GM12878 (cell line): Measurements from ENCODE around the gene ZNF423. TPM values are rescaled to one million over a fixed set of nuclear protein-coding genes. Genes with fewer than 3 reads are reported as not detected.

Source experiments
- ATAC-seq: fragments of 200-7000 bp; cut with Tn5 transposase; 3 replicates; pipeline ENCODE4 v1.9.1; 2020; ENCODE audit warnings: mild to moderate bottlenecking, moderate library complexity
- BruUV-seq: library from RNA; stranded (reverse); fragments of 400-500 nt; replicated peaks from 2 replicates; lab custom pipeline; 2021; lab: Mats Ljungman, UMichigan
- CTCF ChIA-PET: fragments of 300-600 bp; sonication (Branson Sonifier 250); formaldehyde crosslinking; extraction: SDS; loops from one replicate; lab custom pipeline; 2021; ENCODE audit warnings: inconsistent platforms; lab: Yijun Ruan, JAX
- POLR2A ChIA-PET: fragments of 350-600 bp; formaldehyde crosslinking; extraction: SDS; loops from one replicate; lab custom pipeline; 2021; ENCODE audit warnings: inconsistent platforms; lab: Charles Lee
- RAD21 ChIA-PET: fragments of 300-600 bp; sonication (Branson Sonifier 250); formaldehyde crosslinking; loops from one replicate; lab custom pipeline; 2023; ENCODE audit warnings: antibody characterized with exemption; ENCODE audit not compliant: unreplicated experiment; lab: Charles Lee
- SMC1A ChIA-PET: fragments of 300-600 bp; sonication (Branson Sonifier 250); formaldehyde crosslinking; loops from one replicate; lab custom pipeline; 2023; ENCODE audit not compliant: unreplicated experiment, uncharacterized antibody; lab: Charles Lee
- DNase-seq: peaks from one replicate; pipeline ENCODE4 v3.0.0-alpha.2; 2011; ENCODE audit warnings: low read depth, low spot score
- FAIRE-seq: peaks from 3 replicates; lab custom pipeline; 2011; peaks lifted over from hg19 to GRCh38; lab: Jason Lieb, UNC
- H2AFZ ChIP-seq: 2 replicates; pipeline ENCODE4 v1.6.0; 2011; ENCODE audit warnings: low read depth, low read length, control low read depth; ENCODE audit not compliant: control insufficient read depth
- H3K27ac ChIP-seq: 2 replicates; pipeline ENCODE4 v1.5.1; 2011; ENCODE audit warnings: control low read depth; ENCODE audit not compliant: control insufficient read depth, insufficient read depth
- H3K27me3 ChIP-seq, 2 experiments: replicated peaks in 1 of 2; 2 replicates each; pipeline versions ENCODE4 v1.6.0 to v1.6.1; 2011; ENCODE audit warnings: low read length in 1 of 2; ENCODE audit not compliant: control insufficient read depth in 2 of 2, insufficient read depth in 2 of 2
- H3K36me3 ChIP-seq, 2 experiments: 2 replicates each; pipeline ENCODE4 v1.5.1; 2011; ENCODE audit warnings: low read length in 1 of 2; ENCODE audit not compliant: control insufficient read depth in 2 of 2, insufficient read depth in 2 of 2
- H3K4me1 ChIP-seq: 2 replicates; pipeline ENCODE4 v1.6.1; 2011; ENCODE audit warnings: mild to moderate bottlenecking, low read length, moderate library complexity, mixed read lengths; ENCODE audit not compliant: control insufficient read depth, insufficient read depth
- H3K4me2 ChIP-seq: 2 replicates; pipeline ENCODE4 v1.6.0; 2011; ENCODE audit warnings: control low read depth; ENCODE audit not compliant: control insufficient read depth, insufficient read depth
- H3K4me3 ChIP-seq: fragments of 200-600 bp; sonication (generic); 2 replicates; pipeline ENCODE4 v1.5.1; 2016
- H3K79me2 ChIP-seq: 2 replicates; pipeline ENCODE4 v1.6.0; 2011; ENCODE audit warnings: low read length; ENCODE audit not compliant: control insufficient read depth, insufficient read depth
- H3K9ac ChIP-seq: 2 replicates; pipeline ENCODE4 v1.8.0; 2011; ENCODE audit warnings: low read length, control low read depth, mixed read lengths; ENCODE audit not compliant: control insufficient read depth, insufficient read depth
- H3K9me3 ChIP-seq: replicated peaks from 3 replicates; pipeline ENCODE4 v1.5.1; 2011; ENCODE audit warnings: mild to moderate bottlenecking, low read length; ENCODE audit not compliant: control insufficient read depth, insufficient read depth
- H4K20me1 ChIP-seq: 2 replicates; pipeline ENCODE4 v1.6.0; 2011; ENCODE audit not compliant: control insufficient read depth, insufficient read depth
- CREM ChIP-seq: IDR thresholded peaks from 2 replicates; pipeline ENCODE4 v1.6.1; 2014; ENCODE audit warnings: antibody characterized with exemption, low read depth
- EP300 ChIP-seq, 2 experiments: fragments of 150-350 bp in 1 of 2; IDR thresholded peaks; 2 replicates each; pipeline ENCODE4 v1.6.1; 2011 to 2012; ENCODE audit warnings: low read depth in 2 of 2, low read length in 2 of 2, borderline replicate concordance in 1 of 2, improper control_type of control experiment in 1 of 2, inconsistent platforms in 1 of 2; ENCODE audit not compliant: control insufficient read depth in 1 of 2
- LARP7 ChIP-seq: fragments of 450-650 bp; IDR thresholded peaks from 2 replicates; pipeline ENCODE4 v1.6.1; 2017; ENCODE audit warnings: mild to moderate bottlenecking
- MXI1 ChIP-seq: fragments of 150-350 bp; IDR thresholded peaks from 2 replicates; pipeline ENCODE4 v1.6.1; 2011; ENCODE audit warnings: low read depth, mild to moderate bottlenecking, inconsistent platforms, low read length, improper control_type of control experiment
- RB1 ChIP-seq: fragments of 450-650 bp; formaldehyde crosslinking; IDR thresholded peaks from 2 replicates; pipeline ENCODE4 v1.6.1; 2017; ENCODE audit warnings: mild to moderate bottlenecking, borderline replicate concordance
- RELA ChIP-seq: fragments of 450-650 bp; IDR thresholded peaks from 2 replicates; pipeline ENCODE4 v1.8.0; 2014; ENCODE audit warnings: borderline replicate concordance; ENCODE audit not compliant: partially characterized antibody
- SMAD5 ChIP-seq: IDR thresholded peaks from 2 replicates; pipeline ENCODE4 v1.6.1; 2016; ENCODE audit warnings: antibody characterized with exemption, low read depth
- STAT1 ChIP-seq: fragments of 450-650 bp; conservative IDR thresholded peaks from 2 replicates; pipeline ENCODE4 v1.6.1; 2014; ENCODE audit warnings: antibody characterized with exemption, mild to moderate bottlenecking
- WRNIP1 ChIP-seq: IDR thresholded peaks from 2 replicates; pipeline ENCODE4 v1.6.1; 2011; ENCODE audit warnings: low read depth, low read length, improper control_type of control experiment, borderline replicate concordance
- WGBS: methylation state at CpG from one replicate; pipeline ENCODE4 v1.1.6; 2016; ENCODE audit warnings: low lambda C conversion rate; ENCODE audit not compliant: insufficient replicate concordance, insufficient coverage; ENCODE audit errors: missing lambda C conversion rate; 5-methylcytosine and 5-hydroxymethylcytosine counted together
- in situ Hi-C: fragments of 300-500 bp; cut with MboI; formaldehyde crosslinking; loops from 9 replicates; pipeline ENCODE4 v1.14.3; 2018; ENCODE audit warnings: mixed read lengths
- intact Hi-C: fragments of 100-400 bp; cut with micrococcal nuclease; formaldehyde crosslinking; loops from one replicate; pipeline ENCODE4 v1.14.2; 2022; ENCODE audit not compliant: unreplicated experiment
- polyA plus RNA-seq, 11 experiments: library from polyadenylated mRNA; depleted of rRNA in 4 of 11; unstranded in 6 of 11; stranded (reverse) in 5 of 11; fragments of >200 nt; fragmentation: Nextera tagmentation in 4 of 11; fragmentation: Illumina TruSeq in 1 of 11; extraction: Ambion mirVana in 4 of 11; extraction: Trizol in 1 of 11; gene quantifications; 1 replicate in 1 of 11; 2 replicates in 10 of 11; pipeline versions ENCODE4 v1.2.1 to v1.2.3, GENCODE V29; 2011 to 2016; ENCODE audit warnings: inconsistent platforms in 2 of 11, missing spikeins in 2 of 11, low read depth in 1 of 11
- total RNA-seq, 4 experiments: library from RNA; depleted of rRNA in 3 of 4; stranded (reverse); fragments of >200 nt in 3 of 4; fragmentation: Illumina TruSeq in 1 of 4; extraction: Trizol in 1 of 4; gene quantifications; 2 replicates each; pipeline versions ENCODE4 v1.2.1 to v1.2.3, GENCODE V29; 2013 to 2021
- TF ChIP-seq, protein P1 (sequence below): fragments of 450-650 bp; IDR thresholded peaks from 2 replicates; pipeline ENCODE4 v1.6.1; 2016; ENCODE audit warnings: mild to moderate bottlenecking
- TF ChIP-seq, protein P2 (sequence below): fragments of 450-650 bp; IDR thresholded peaks from 2 replicates; pipeline ENCODE4 v1.6.1; 2017; ENCODE audit warnings: antibody characterized with exemption, mild to moderate bottlenecking, moderate library complexity
- TF ChIP-seq, protein P3 (sequence below): IDR thresholded peaks from 2 replicates; pipeline ENCODE4 v1.6.1; 2011; ENCODE audit warnings: low read depth, mild to moderate bottlenecking, low read length, moderate library complexity, borderline replicate concordance; ENCODE audit errors: extremely low read depth
- TF ChIP-seq, protein P4 (sequence below): fragments of 450-650 bp; conservative IDR thresholded peaks from 2 replicates; pipeline ENCODE4 v1.6.1; 2017; ENCODE audit warnings: mild to moderate bottlenecking, moderate library complexity

Gene ZNF423
- total and polyA plus RNA-seq, 10 of the 15 experiments (the other 5 are each of a cell fraction or from before 2014, with no cell fraction given), result 0.03 to 0.64 (median 0.10) TPM

- TF ChIP-seq, protein P1, sequence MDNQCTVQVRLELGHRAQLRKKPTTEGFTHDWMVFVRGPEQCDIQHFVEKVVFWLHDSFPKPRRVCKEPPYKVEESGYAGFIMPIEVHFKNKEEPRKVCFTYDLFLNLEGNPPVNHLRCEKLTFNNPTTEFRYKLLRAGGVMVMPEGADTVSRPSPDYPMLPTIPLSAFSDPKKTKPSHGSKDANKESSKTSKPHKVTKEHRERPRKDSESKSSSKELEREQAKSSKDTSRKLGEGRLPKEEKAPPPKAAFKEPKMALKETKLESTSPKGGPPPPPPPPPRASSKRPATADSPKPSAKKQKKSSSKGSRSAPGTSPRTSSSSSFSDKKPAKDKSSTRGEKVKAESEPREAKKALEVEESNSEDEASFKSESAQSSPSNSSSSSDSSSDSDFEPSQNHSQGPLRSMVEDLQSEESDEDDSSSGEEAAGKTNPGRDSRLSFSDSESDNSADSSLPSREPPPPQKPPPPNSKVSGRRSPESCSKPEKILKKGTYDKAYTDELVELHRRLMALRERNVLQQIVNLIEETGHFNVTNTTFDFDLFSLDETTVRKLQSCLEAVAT, result no peak
- TF ChIP-seq RB1 (no peak), EP300 (IDR thresholded peaks at IDR 0.05; ENCODE audit: borderline replicate concordance in 1 of 2, control insufficient read depth in 1 of 2, low read depth in 2 of 2, low read length in 2 of 2) (no peak), STAT1 (no peak), SMAD5 (no peak), RELA (no peak), WRNIP1 (no peak), MXI1 (no peak), CREM (no peak), LARP7 (no peak)
- TF ChIP-seq, protein P2, sequence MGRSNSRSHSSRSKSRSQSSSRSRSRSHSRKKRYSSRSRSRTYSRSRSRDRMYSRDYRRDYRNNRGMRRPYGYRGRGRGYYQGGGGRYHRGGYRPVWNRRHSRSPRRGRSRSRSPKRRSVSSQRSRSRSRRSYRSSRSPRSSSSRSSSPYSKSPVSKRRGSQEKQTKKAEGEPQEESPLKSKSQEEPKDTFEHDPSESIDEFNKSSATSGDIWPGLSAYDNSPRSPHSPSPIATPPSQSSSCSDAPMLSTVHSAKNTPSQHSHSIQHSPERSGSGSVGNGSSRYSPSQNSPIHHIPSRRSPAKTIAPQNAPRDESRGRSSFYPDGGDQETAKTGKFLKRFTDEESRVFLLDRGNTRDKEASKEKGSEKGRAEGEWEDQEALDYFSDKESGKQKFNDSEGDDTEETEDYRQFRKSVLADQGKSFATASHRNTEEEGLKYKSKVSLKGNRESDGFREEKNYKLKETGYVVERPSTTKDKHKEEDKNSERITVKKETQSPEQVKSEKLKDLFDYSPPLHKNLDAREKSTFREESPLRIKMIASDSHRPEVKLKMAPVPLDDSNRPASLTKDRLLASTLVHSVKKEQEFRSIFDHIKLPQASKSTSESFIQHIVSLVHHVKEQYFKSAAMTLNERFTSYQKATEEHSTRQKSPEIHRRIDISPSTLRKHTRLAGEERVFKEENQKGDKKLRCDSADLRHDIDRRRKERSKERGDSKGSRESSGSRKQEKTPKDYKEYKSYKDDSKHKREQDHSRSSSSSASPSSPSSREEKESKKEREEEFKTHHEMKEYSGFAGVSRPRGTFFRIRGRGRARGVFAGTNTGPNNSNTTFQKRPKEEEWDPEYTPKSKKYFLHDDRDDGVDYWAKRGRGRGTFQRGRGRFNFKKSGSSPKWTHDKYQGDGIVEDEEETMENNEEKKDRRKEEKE, result no peak
- TF ChIP-seq, protein P3, sequence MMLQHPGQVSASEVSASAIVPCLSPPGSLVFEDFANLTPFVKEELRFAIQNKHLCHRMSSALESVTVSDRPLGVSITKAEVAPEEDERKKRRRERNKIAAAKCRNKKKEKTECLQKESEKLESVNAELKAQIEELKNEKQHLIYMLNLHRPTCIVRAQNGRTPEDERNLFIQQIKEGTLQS, result no peak
- TF ChIP-seq, protein P4, sequence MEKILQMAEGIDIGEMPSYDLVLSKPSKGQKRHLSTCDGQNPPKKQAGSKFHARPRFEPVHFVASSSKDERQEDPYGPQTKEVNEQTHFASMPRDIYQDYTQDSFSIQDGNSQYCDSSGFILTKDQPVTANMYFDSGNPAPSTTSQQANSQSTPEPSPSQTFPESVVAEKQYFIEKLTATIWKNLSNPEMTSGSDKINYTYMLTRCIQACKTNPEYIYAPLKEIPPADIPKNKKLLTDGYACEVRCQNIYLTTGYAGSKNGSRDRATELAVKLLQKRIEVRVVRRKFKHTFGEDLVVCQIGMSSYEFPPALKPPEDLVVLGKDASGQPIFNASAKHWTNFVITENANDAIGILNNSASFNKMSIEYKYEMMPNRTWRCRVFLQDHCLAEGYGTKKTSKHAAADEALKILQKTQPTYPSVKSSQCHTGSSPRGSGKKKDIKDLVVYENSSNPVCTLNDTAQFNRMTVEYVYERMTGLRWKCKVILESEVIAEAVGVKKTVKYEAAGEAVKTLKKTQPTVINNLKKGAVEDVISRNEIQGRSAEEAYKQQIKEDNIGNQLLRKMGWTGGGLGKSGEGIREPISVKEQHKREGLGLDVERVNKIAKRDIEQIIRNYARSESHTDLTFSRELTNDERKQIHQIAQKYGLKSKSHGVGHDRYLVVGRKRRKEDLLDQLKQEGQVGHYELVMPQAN, result no peak
- Histone ChIP-seq H3K79me2 (no peaks in the 10 kb centered on the region), H3K36me3 (no peaks in the 10 kb centered on the region), H3K4me1 (no peaks in the 10 kb centered on the region), H3K27ac (no peak overlapping the region), H4K20me1 (no peaks in the 10 kb centered on the region), H3K27me3 (peaks cover 0 to 1% of the 10 kb centered on the region in 2 experiments; a peak in 3 of 4 replicates), H3K4me2 (no peak overlapping the region), H2AFZ (no peak overlapping the region), H3K9ac (no peak overlapping the region), H3K9me3 (no peaks in the 10 kb centered on the region), H3K4me3 (no peak overlapping the region)
- in situ Hi-C loops (no loop called here), intact Hi-C loops (no loop called here)
- ChIA-PET SMC1A (no interaction called here), POLR2A (no interaction called here), RAD21 (no interaction called here), CTCF (no interaction called here)
- 51% methylated on average over 11 of the region's 11 CpGs for WGBS
- DNase-seq, result no peak
- no TSS peak for BruUV-seq
- ATAC-seq, result no peak
- FAIRE-seq, result no peak
These were observed 110.6 kb downstream of the ZNF423 start for GRCh38 chr16:49745311-49745747.
